ENCODE data around the gene MAP6.

- TF ChIP-seq ZNF70 (CRISPR knock-in tag; IDR thresholded peaks at IDR 0.05) (no peak), ZFP3 (CRISPR knock-in tag; IDR thresholded peaks at IDR 0.05) (no peak), GLIS3 (CRISPR knock-in tag; IDR thresholded peaks at IDR 0.05) (no peak), SNAI2 (CRISPR knock-in tag; IDR thresholded peaks at IDR 0.05) (no peak), PATZ1 (CRISPR knock-in tag; IDR thresholded peaks at IDR 0.05; ENCODE audit: borderline replicate concordance) (no peak), BACH2 (CRISPR knock-in tag; IDR thresholded peaks at IDR 0.05; ENCODE audit: borderline replicate concordance) (no peak), ZFP30 (CRISPR knock-in tag; IDR thresholded peaks at IDR 0.05) (no peak), POU6F1 (CRISPR knock-in tag; IDR thresholded peaks at IDR 0.05; ENCODE audit: borderline replicate concordance, low read depth) (no peak), ZNF8 (CRISPR knock-in tag; IDR thresholded peaks at IDR 0.05) (no peak), CSRNP3 (CRISPR knock-in tag; IDR thresholded peaks at IDR 0.05) (no peak), ARNTL (CRISPR knock-in tag; IDR thresholded peaks at IDR 0.05; ENCODE audit: borderline replicate concordance, low read depth) (no peak), ESRRG (CRISPR knock-in tag; IDR thresholded peaks at IDR 0.05) (no peak), CSDC2 (CRISPR knock-in tag; IDR thresholded peaks at IDR 0.05) (no peak)
- TF ChIP-seq, protein P1, sequence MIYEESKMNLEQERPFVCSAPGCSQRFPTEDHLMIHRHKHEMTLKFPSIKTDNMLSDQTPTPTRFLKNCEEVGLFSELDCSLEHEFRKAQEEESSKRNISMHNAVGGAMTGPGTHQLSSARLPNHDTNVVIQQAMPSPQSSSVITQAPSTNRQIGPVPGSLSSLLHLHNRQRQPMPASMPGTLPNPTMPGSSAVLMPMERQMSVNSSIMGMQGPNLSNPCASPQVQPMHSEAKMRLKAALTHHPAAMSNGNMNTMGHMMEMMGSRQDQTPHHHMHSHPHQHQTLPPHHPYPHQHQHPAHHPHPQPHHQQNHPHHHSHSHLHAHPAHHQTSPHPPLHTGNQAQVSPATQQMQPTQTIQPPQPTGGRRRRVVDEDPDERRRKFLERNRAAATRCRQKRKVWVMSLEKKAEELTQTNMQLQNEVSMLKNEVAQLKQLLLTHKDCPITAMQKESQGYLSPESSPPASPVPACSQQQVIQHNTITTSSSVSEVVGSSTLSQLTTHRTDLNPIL (CRISPR knock-in tag; IDR thresholded peaks at IDR 0.05; ENCODE audit: low read depth), result no peak
Observed at GRCh38 chr11:75563978-75564552, 104.8 kb downstream of the MAP6 start.

Data from SK-N-SH treated with all-trans-retinoic acid at 6 μM for 48 hours (cell line).